HT1080 (cell line): Measurements from ENCODE around the gene MRAP2. TPM values are rescaled to one million over a fixed set of nuclear protein-coding genes. Genes with fewer than 3 reads are reported as not detected.
A peak's percentile ranks its signal among the peaks of the same experiment; 100 is the strongest.

ENCODE experiments used
- DNase-seq: peaks from one replicate; pipeline ENCODE4 v3.0.0-alpha.2; 2015; ENCODE audit warnings: low read depth
- polyA plus RNA-seq, 2 experiments: library from polyadenylated mRNA; depleted of rRNA; stranded (reverse); fragments of >200 nt; gene quantifications; 2 replicates each; pipeline ENCODE4 v1.2.3, GENCODE V29; 2015
- total RNA-seq: library from RNA; depleted of rRNA; stranded (reverse); fragments of >200 nt; shearing (Covaris generic); gene quantifications from 2 replicates; pipeline ENCODE4 v1.2.3, GENCODE V29; 2014; rRNA removed

MRAP2 gene
- 0.43 TPM in 2 replicates for total RNA-seq
- 0.15 and 0.32 TPM in 2 replicates for polyA plus RNA-seq (2015; cell fraction: cytosol; rRNA removed)
- polyA plus RNA-seq (2015; cell fraction: nucleus; rRNA removed) = 0.05 and 0.25 TPM in 2 replicates

- DNase-seq = no peak
Observed at GRCh38 chr6:84033523-84034451, at the start of gene MRAP2. MRAP2 (plus strand) TSS chr6:84033772; CDS start chr6:84055319, 21,547 bp downstream.

- DNase-seq = no peak
Observed at GRCh38 chr6:83984411-83984810, 49.2 kb upstream of the MRAP2 start.

GRCh38 chr6:83985308-83985713 lies 48.3 kb upstream of the MRAP2 start:
- DNase-seq = no peak

GRCh38 chr6:83985715-83986114 lies 47.9 kb upstream of the MRAP2 start:
- no peak for DNase-seq

GRCh38 chr6:83998021-83998584 lies 35.5 kb upstream of the MRAP2 start:
- no peak for DNase-seq

GRCh38 chr6:84001119-84001518 lies 32.5 kb upstream of the MRAP2 start:
- no peak for DNase-seq

GRCh38 chr6:84002226-84002625 lies 31.3 kb upstream of the MRAP2 start:
- DNase-seq = no peak

GRCh38 chr6:84003131-84003530 lies 30.4 kb upstream of the MRAP2 start:
- no peak for DNase-seq

GRCh38 chr6:84003654-84004053 lies 29.9 kb upstream of the MRAP2 start:
- DNase-seq = no peak

GRCh38 chr6:84007871-84008270 lies 25.7 kb upstream of the MRAP2 start:
- DNase-seq = no peak

- no peak for DNase-seq
Observed at GRCh38 chr6:84013354-84013753, 20.2 kb upstream of the MRAP2 start.

- no peak for DNase-seq
Observed at GRCh38 chr6:84013931-84014330, 19.6 kb upstream of the MRAP2 start.

GRCh38 chr6:84016029-84016428 lies 17.5 kb upstream of the MRAP2 start:
- no peak for DNase-seq

GRCh38 chr6:84017709-84018452 lies 15.7 kb upstream of the MRAP2 start:
- DNase-seq = no peak

- DNase-seq = no peak
Observed at GRCh38 chr6:84018453-84019061, 15.0 kb upstream of the MRAP2 start.

GRCh38 chr6:84019141-84019841 lies 14.3 kb upstream of the MRAP2 start:
- no peak for DNase-seq

- no peak for DNase-seq
Observed at GRCh38 chr6:84019842-84020211, 13.7 kb upstream of the MRAP2 start.

- DNase-seq = no peak
Observed at GRCh38 chr6:84021625-84022024, 11.9 kb upstream of the MRAP2 start.

GRCh38 chr6:84026721-84027164 lies 6.8 kb upstream of the MRAP2 start:
- DNase-seq = no peak

GRCh38 chr6:84027340-84028181 lies 6.0 kb upstream of the MRAP2 start:
- peak; percentile 69 for DNase-seq
